Breast epithelium (tissue), 3 donors: Measurements from ENCODE around the gene ZNF646.

Experiments
- POLR2AphosphoS5 ChIP-seq, 3 donors: sonication (generic); formaldehyde crosslinking; IDR thresholded peaks; one replicate each; pipeline ENCODE4 v1.6.1; 2017; ENCODE audit warnings: antibody characterized with exemption in 3 of 3
- TF ChIP-seq, protein P1 (sequence below), 3 donors: fragments of 450-650 bp; IDR thresholded peaks; one replicate each; pipeline ENCODE4 v1.5.1; 2016 to 2017; ENCODE audit warnings: antibody characterized with exemption in 3 of 3, mild to moderate bottlenecking in 3 of 3, moderate library complexity in 3 of 3

- TF ChIP-seq, protein P1, sequence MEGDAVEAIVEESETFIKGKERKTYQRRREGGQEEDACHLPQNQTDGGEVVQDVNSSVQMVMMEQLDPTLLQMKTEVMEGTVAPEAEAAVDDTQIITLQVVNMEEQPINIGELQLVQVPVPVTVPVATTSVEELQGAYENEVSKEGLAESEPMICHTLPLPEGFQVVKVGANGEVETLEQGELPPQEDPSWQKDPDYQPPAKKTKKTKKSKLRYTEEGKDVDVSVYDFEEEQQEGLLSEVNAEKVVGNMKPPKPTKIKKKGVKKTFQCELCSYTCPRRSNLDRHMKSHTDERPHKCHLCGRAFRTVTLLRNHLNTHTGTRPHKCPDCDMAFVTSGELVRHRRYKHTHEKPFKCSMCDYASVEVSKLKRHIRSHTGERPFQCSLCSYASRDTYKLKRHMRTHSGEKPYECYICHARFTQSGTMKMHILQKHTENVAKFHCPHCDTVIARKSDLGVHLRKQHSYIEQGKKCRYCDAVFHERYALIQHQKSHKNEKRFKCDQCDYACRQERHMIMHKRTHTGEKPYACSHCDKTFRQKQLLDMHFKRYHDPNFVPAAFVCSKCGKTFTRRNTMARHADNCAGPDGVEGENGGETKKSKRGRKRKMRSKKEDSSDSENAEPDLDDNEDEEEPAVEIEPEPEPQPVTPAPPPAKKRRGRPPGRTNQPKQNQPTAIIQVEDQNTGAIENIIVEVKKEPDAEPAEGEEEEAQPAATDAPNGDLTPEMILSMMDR (IDR thresholded peaks at IDR 0.05) = no peak
- no peak for TF ChIP-seq POLR2AphosphoS5 (IDR thresholded peaks at IDR 0.05)
These were observed 32.6 kb downstream of the ZNF646 start for GRCh38 chr16:31106509-31107464.
